GM23338 (cell line): ENCODE measurements around the gene ADAMTSL4. TPM values are rescaled to one million over a fixed set of nuclear protein-coding genes. Genes with fewer than 3 reads are reported as not detected.

Experiments
- ATAC-seq: fragments of 200-7000 bp; cut with Tn5 transposase; 3 replicates; pipeline ENCODE4 v1.9.1; 2020
- DNase-seq: peaks from one replicate; pipeline ENCODE4 v3.0.0-alpha.2; 2015; ENCODE audit warnings: low spot score
- H2AFZ ChIP-seq: fragments of 200-600 bp; sonication (generic); 2 replicates; pipeline ENCODE4 v1.8.0; 2016; ENCODE audit warnings: antibody characterized with exemption, mild to moderate bottlenecking, moderate library complexity
- H3F3A ChIP-seq: fragments of 200-600 bp; sonication (generic); replicated peaks from 2 replicates; pipeline ENCODE4 v1.8.0; 2017; ENCODE audit warnings: antibody characterized with exemption, mixed run types, low read depth
- H3K27ac ChIP-seq: fragments of 200-600 bp; sonication (generic); 2 replicates; pipeline ENCODE4 v1.6.1; 2016; ENCODE audit warnings: low read depth
- H3K27me3 ChIP-seq: fragments of 200-600 bp; sonication (generic); 2 replicates; pipeline ENCODE4 v1.8.0; 2016; ENCODE audit warnings: mild to moderate bottlenecking, mixed run types, moderate library complexity; ENCODE audit not compliant: insufficient read depth
- H3K36me3 ChIP-seq: fragments of 200-600 bp; sonication (generic); 2 replicates; pipeline ENCODE4 v1.8.0; 2016; ENCODE audit warnings: mild to moderate bottlenecking; ENCODE audit not compliant: insufficient read depth
- H3K4me1 ChIP-seq: fragments of 200-600 bp; sonication (generic); 2 replicates; pipeline ENCODE4 v1.8.0; 2016; ENCODE audit warnings: mild to moderate bottlenecking, moderate library complexity; ENCODE audit not compliant: insufficient read depth
- H3K4me2 ChIP-seq: fragments of 200-600 bp; sonication (generic); 2 replicates; pipeline ENCODE4 v1.7.1; 2017; ENCODE audit warnings: mixed run types
- H3K4me3 ChIP-seq: fragments of 200-600 bp; sonication (generic); 2 replicates; pipeline ENCODE4 v1.6.1; 2016; ENCODE audit warnings: mixed run types
- H3K79me2 ChIP-seq: fragments of 200-600 bp; sonication (generic); replicated peaks from 2 replicates; pipeline ENCODE4 v1.8.0; 2017; ENCODE audit warnings: mild to moderate bottlenecking; ENCODE audit not compliant: insufficient read depth
- H3K9me2 ChIP-seq: fragments of 200-600 bp; sonication (generic); 2 replicates; pipeline ENCODE4 v1.8.0; 2017; ENCODE audit not compliant: insufficient read depth
- H4K20me1 ChIP-seq: fragments of 200-600 bp; sonication (generic); replicated peaks from 2 replicates; pipeline ENCODE4 v1.8.0; 2017; ENCODE audit warnings: mild to moderate bottlenecking; ENCODE audit not compliant: insufficient read depth
- H3K27ac Mint-ChIP-seq: 2 replicates; pipeline ENCODE4 v1.8.0; 2020; ENCODE audit warnings: inconsistent platforms, mild to moderate bottlenecking, moderate library complexity, mixed read lengths
- H3K27me3 Mint-ChIP-seq: 3 replicates; pipeline ENCODE4 v1.8.0; 2022; ENCODE audit warnings: low read depth, mild to moderate bottlenecking, moderate library complexity, mixed read lengths, inconsistent platforms; ENCODE audit not compliant: insufficient read depth, poor library complexity
- H3K36me3 Mint-ChIP-seq: 3 replicates; pipeline ENCODE4 v1.8.0; 2021; ENCODE audit warnings: low read depth, mild to moderate bottlenecking, inconsistent platforms, moderate library complexity, mixed read lengths
- H3K4me1 Mint-ChIP-seq: 3 replicates; pipeline ENCODE4 v1.8.0; 2020; ENCODE audit warnings: mild to moderate bottlenecking, inconsistent platforms, mixed read lengths
- H3K4me3 Mint-ChIP-seq: 3 replicates; pipeline ENCODE4 v1.8.0; 2021; ENCODE audit warnings: moderate library complexity, mild to moderate bottlenecking, inconsistent platforms, mixed read lengths
- H3K9me3 Mint-ChIP-seq: 3 replicates; pipeline ENCODE4 v1.8.0; 2020; ENCODE audit warnings: moderate library complexity, mild to moderate bottlenecking, inconsistent platforms, mixed read lengths
- CREB1 ChIP-seq: fragments of 250-450 bp; sonication (Bioruptor Pico); IDR thresholded peaks from 2 replicates; pipeline ENCODE4 v1.5.0; 2020; ENCODE audit warnings: low read depth, mild to moderate bottlenecking, moderate library complexity
- CTCF ChIP-seq, 2 experiments: fragments of 200-600 bp in 1 of 2; sonication (generic) in 1 of 2; conservative IDR thresholded peaks; 2 replicates each; pipeline versions ENCODE4 v1.5.1 to v1.6.1; 2016 to 2017; ENCODE audit warnings: antibody characterized with exemption in 2 of 2, low read depth in 2 of 2, mild to moderate bottlenecking in 2 of 2, moderate library complexity in 1 of 2
- ETS1 ChIP-seq: IDR thresholded peaks from 2 replicates; pipeline ENCODE4 v1.6.1; 2016; ENCODE audit warnings: antibody characterized with exemption
- EZH2 ChIP-seq: fragments of 200-600 bp; sonication (generic); IDR thresholded peaks from one replicate; pipeline ENCODE4 v1.8.0; 2017; ENCODE audit warnings: antibody characterized with exemption, mild to moderate bottlenecking, low read depth; ENCODE audit not compliant: unreplicated experiment
- EZH2phosphoT487 ChIP-seq: fragments of 200-600 bp; sonication (generic); IDR thresholded peaks from one replicate; pipeline ENCODE4 v1.8.1; 2018; ENCODE audit warnings: antibody characterized with exemption; ENCODE audit not compliant: unreplicated experiment
- JUNB ChIP-seq: IDR thresholded peaks from one replicate; pipeline ENCODE4 v1.6.1; 2016; ENCODE audit warnings: antibody characterized with exemption; ENCODE audit not compliant: unreplicated experiment
- NANOG ChIP-seq: IDR thresholded peaks from 2 replicates; pipeline ENCODE4 v1.6.1; 2016; ENCODE audit warnings: antibody characterized with exemption, borderline replicate concordance
- STAT1 ChIP-seq: IDR thresholded peaks from one replicate; pipeline ENCODE4 v1.6.1; 2016; ENCODE audit warnings: antibody characterized with exemption; ENCODE audit not compliant: unreplicated experiment
- ZNF114 ChIP-seq: fragments of 250-450 bp; sonication (Bioruptor Pico); IDR thresholded peaks from 2 replicates; pipeline ENCODE4 v1.5.0; 2020; ENCODE audit warnings: mild to moderate bottlenecking, moderate library complexity
- polyA plus RNA-seq: library from polyadenylated mRNA; unstranded; fragments of >200 nt; fragmentation: Nextera tagmentation; extraction: Ambion mirVana; gene quantifications from 2 replicates; pipeline ENCODE4 v1.2.1, GENCODE V29; 2016
- total RNA-seq: library from RNA; depleted of rRNA; stranded (reverse); fragments of >200 nt; shearing (Covaris generic); gene quantifications from 2 replicates; pipeline ENCODE4 v1.2.3, GENCODE V29; 2014
- TF ChIP-seq, protein P1 (sequence below): IDR thresholded peaks from one replicate; pipeline ENCODE4 v1.6.1; 2018; ENCODE audit warnings: antibody characterized with exemption; ENCODE audit not compliant: unreplicated experiment
- TF ChIP-seq, protein P2 (sequence below): fragments of 250-450 bp; sonication (Bioruptor Pico); IDR thresholded peaks from 2 replicates; pipeline ENCODE4 v1.5.0; 2020; ENCODE audit warnings: mild to moderate bottlenecking, moderate library complexity

The ADAMTSL4 gene
- total and polyA plus RNA-seq, 2 experiments from 2014 or later = 5.3 to 5.8 TPM

DNA sequence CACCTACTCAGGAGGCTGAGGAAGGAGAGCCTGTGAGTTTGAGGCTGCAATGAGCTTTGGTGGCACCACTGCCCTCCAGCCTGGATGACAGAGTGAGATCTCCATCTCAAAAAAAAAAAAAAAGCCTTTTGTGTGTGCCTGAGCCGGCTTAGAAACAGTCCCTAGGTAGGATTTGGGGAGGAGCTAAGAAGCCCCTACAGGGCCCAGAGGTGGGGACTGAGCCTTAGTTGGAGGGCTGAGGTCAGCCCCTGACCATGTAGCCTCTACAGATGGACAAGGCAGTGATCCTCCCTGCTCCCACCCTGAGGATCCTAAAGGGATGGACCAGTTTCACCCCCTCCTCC lies 2.5 kb downstream of the ADAMTSL4 start:
- Mint-ChIP-seq H3K27me3 (peaks cover 26% of the 10 kb centered on the region), H3K9me3 (no peaks in the 10 kb centered on the region), H3K4me1 (peaks cover 37% of the 10 kb centered on the region), H3K36me3 (no peaks in the 10 kb centered on the region; the same call in 2 of the 3 replicates), H3K27ac (no peak overlapping the region), H3K4me3 (no peak overlapping the region; the same call in 2 of the 3 replicates)
- H3K27me3 ChIP-seq = peaks cover 28% of the 10 kb centered on the region
- no peak overlapping the region for H3K4me3 ChIP-seq
- TF ChIP-seq NANOG (no peak), ETS1 (no peak), ZNF114 (CRISPR knock-in tag) (no peak), STAT1 (no peak), JUNB (no peak), EZH2 (no peak), CREB1 (CRISPR knock-in tag) (no peak), EZH2phosphoT487 (no peak), CTCF (conservative IDR thresholded peaks at IDR 0.05; ENCODE audit: low read depth in 2 of 2) (no peak)
- TF ChIP-seq, protein P1, sequence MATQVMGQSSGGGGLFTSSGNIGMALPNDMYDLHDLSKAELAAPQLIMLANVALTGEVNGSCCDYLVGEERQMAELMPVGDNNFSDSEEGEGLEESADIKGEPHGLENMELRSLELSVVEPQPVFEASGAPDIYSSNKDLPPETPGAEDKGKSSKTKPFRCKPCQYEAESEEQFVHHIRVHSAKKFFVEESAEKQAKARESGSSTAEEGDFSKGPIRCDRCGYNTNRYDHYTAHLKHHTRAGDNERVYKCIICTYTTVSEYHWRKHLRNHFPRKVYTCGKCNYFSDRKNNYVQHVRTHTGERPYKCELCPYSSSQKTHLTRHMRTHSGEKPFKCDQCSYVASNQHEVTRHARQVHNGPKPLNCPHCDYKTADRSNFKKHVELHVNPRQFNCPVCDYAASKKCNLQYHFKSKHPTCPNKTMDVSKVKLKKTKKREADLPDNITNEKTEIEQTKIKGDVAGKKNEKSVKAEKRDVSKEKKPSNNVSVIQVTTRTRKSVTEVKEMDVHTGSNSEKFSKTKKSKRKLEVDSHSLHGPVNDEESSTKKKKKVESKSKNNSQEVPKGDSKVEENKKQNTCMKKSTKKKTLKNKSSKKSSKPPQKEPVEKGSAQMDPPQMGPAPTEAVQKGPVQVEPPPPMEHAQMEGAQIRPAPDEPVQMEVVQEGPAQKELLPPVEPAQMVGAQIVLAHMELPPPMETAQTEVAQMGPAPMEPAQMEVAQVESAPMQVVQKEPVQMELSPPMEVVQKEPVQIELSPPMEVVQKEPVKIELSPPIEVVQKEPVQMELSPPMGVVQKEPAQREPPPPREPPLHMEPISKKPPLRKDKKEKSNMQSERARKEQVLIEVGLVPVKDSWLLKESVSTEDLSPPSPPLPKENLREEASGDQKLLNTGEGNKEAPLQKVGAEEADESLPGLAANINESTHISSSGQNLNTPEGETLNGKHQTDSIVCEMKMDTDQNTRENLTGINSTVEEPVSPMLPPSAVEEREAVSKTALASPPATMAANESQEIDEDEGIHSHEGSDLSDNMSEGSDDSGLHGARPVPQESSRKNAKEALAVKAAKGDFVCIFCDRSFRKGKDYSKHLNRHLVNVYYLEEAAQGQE = no peak
- TF ChIP-seq, protein P2, sequence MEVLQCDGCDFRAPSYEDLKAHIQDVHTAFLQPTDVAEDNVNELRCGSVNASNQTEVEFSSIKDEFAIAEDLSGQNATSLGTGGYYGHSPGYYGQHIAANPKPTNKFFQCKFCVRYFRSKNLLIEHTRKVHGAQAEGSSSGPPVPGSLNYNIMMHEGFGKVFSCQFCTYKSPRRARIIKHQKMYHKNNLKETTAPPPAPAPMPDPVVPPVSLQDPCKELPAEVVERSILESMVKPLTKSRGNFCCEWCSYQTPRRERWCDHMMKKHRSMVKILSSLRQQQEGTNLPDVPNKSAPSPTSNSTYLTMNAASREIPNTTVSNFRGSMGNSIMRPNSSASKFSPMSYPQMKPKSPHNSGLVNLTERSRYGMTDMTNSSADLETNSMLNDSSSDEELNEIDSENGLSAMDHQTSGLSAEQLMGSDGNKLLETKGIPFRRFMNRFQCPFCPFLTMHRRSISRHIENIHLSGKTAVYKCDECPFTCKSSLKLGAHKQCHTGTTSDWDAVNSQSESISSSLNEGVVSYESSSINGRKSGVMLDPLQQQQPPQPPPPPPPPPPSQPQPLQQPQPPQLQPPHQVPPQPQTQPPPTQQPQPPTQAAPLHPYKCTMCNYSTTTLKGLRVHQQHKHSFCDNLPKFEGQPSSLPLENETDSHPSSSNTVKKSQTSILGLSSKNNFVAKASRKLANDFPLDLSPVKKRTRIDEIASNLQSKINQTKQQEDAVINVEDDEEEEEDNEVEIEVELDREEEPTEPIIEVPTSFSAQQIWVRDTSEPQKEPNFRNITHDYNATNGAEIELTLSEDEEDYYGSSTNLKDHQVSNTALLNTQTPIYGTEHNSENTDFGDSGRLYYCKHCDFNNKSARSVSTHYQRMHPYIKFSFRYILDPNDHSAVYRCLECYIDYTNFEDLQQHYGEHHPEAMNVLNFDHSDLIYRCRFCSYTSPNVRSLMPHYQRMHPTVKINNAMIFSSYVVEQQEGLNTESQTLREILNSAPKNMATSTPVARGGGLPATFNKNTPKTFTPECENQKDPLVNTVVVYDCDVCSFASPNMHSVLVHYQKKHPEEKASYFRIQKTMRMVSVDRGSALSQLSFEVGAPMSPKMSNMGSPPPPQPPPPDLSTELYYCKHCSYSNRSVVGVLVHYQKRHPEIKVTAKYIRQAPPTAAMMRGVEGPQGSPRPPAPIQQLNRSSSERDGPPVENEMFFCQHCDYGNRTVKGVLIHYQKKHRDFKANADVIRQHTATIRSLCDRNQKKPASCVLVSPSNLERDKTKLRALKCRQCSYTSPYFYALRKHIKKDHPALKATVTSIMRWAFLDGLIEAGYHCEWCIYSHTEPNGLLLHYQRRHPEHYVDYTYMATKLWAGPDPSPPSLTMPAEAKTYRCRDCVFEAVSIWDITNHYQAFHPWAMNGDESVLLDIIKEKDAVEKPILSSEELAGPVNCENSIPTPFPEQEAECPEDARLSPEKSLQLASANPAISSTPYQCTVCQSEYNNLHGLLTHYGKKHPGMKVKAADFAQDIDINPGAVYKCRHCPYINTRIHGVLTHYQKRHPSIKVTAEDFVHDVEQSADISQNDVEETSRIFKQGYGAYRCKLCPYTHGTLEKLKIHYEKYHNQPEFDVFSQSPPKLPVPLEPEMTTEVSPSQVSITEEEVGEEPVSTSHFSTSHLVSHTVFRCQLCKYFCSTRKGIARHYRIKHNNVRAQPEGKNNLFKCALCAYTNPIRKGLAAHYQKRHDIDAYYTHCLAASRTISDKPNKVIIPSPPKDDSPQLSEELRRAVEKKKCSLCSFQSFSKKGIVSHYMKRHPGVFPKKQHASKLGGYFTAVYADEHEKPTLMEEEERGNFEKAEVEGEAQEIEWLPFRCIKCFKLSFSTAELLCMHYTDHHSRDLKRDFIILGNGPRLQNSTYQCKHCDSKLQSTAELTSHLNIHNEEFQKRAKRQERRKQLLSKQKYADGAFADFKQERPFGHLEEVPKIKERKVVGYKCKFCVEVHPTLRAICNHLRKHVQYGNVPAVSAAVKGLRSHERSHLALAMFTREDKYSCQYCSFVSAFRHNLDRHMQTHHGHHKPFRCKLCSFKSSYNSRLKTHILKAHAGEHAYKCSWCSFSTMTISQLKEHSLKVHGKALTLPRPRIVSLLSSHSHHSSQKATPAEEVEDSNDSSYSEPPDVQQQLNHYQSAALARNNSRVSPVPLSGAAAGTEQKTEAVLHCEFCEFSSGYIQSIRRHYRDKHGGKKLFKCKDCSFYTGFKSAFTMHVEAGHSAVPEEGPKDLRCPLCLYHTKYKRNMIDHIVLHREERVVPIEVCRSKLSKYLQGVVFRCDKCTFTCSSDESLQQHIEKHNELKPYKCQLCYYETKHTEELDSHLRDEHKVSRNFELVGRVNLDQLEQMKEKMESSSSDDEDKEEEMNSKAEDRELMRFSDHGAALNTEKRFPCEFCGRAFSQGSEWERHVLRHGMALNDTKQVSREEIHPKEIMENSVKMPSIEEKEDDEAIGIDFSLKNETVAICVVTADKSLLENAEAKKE = no peak
- no peaks in the 10 kb centered on the region for H4K20me1 ChIP-seq
- H2AFZ ChIP-seq = no peak overlapping the region
- no peak for ATAC-seq
- no peak overlapping the region; the same call in 1 of the 2 replicates for H3K4me2 ChIP-seq
- H3K79me2 ChIP-seq = no peaks in the 10 kb centered on the region
- H3K4me1 ChIP-seq = peaks cover 15% of the 10 kb centered on the region; the same call in 1 of the 2 replicates
- no peak overlapping the region for H3K27ac ChIP-seq
- DNase-seq = no peak
- H3K9me2 ChIP-seq = no peaks in the 10 kb centered on the region
- H3K36me3 ChIP-seq = no peaks in the 10 kb centered on the region
- H3F3A ChIP-seq = peaks cover 4% of the 10 kb centered on the region
